Astrocyte (in vitro differentiated cells and primary cell): ENCODE results near the gene SHISAL2B. TPM values are rescaled to one million over a fixed set of nuclear protein-coding genes. Genes with fewer than 3 reads are reported as not detected.

Source experiments
- DNase-seq: peaks from one replicate; pipeline ENCODE4 v3.0.0-alpha.2; 2010; ENCODE audit warnings: low read depth
- FAIRE-seq: peaks from 2 replicates; lab custom pipeline; 2011; peaks lifted over from hg19 to GRCh38; lab: Jason Lieb, UNC
- H2AFZ ChIP-seq: 2 replicates; pipeline ENCODE4 v1.6.0; 2012; ENCODE audit warnings: low read depth, low read length, inconsistent platforms
- H3K27ac ChIP-seq: 2 replicates; pipeline ENCODE4 v1.5.1; 2011; ENCODE audit warnings: low read depth, low read length, inconsistent platforms
- H3K27me3 ChIP-seq: 2 replicates; pipeline ENCODE4 v1.6.0; 2011; ENCODE audit warnings: low read length, inconsistent platforms; ENCODE audit not compliant: insufficient read depth
- H3K36me3 ChIP-seq: 2 replicates; pipeline ENCODE4 v1.5.1; 2011; ENCODE audit warnings: low read length, inconsistent platforms; ENCODE audit not compliant: insufficient read depth
- H3K4me1 ChIP-seq: 2 replicates; pipeline ENCODE4 v1.5.1; 2011; ENCODE audit warnings: low read length, inconsistent platforms; ENCODE audit not compliant: insufficient read depth
- H3K4me2 ChIP-seq: 2 replicates; pipeline ENCODE4 v1.6.0; 2012; ENCODE audit warnings: low read length, inconsistent platforms
- H3K4me3 ChIP-seq: 2 replicates; pipeline ENCODE4 v1.5.1; 2011; ENCODE audit warnings: low read depth, mild to moderate bottlenecking, low read length, inconsistent platforms; ENCODE audit not compliant: insufficient read depth
- H3K79me2 ChIP-seq: 2 replicates; pipeline ENCODE4 v1.6.0; 2012; ENCODE audit warnings: mild to moderate bottlenecking, low read length, inconsistent platforms; ENCODE audit not compliant: insufficient read depth
- H3K9ac ChIP-seq: 2 replicates; pipeline ENCODE4 v1.6.0; 2012; ENCODE audit warnings: mild to moderate bottlenecking, low read length, inconsistent platforms
- H3K9me3 ChIP-seq: 2 replicates; pipeline ENCODE4 v1.5.1; 2012; ENCODE audit warnings: low read depth, mild to moderate bottlenecking, low read length, inconsistent platforms; ENCODE audit not compliant: insufficient read depth
- H4K20me1 ChIP-seq: 2 replicates; pipeline ENCODE4 v1.6.0; 2012; ENCODE audit warnings: low read length, inconsistent platforms; ENCODE audit not compliant: insufficient read depth
- H3K27ac Mint-ChIP-seq: one replicate; pipeline ENCODE4 v1.8.0; 2021; ENCODE audit warnings: mild to moderate bottlenecking, mixed read lengths; ENCODE audit not compliant: unreplicated experiment
- H3K27me3 Mint-ChIP-seq: one replicate; pipeline ENCODE4 v1.8.0; 2021; ENCODE audit warnings: low read depth, mixed read lengths; ENCODE audit not compliant: unreplicated experiment
- H3K36me3 Mint-ChIP-seq: one replicate; pipeline ENCODE4 v1.8.0; 2021; ENCODE audit warnings: low read depth, mixed read lengths; ENCODE audit not compliant: unreplicated experiment
- H3K4me1 Mint-ChIP-seq: one replicate; pipeline ENCODE4 v1.8.0; 2021; ENCODE audit warnings: low read depth, mixed read lengths; ENCODE audit not compliant: unreplicated experiment
- H3K4me3 Mint-ChIP-seq: one replicate; pipeline ENCODE4 v1.8.0; 2021; ENCODE audit warnings: mild to moderate bottlenecking, moderate library complexity, mixed read lengths; ENCODE audit not compliant: unreplicated experiment
- H3K9me3 Mint-ChIP-seq: one replicate; pipeline ENCODE4 v1.8.0; 2021; ENCODE audit warnings: mild to moderate bottlenecking, mixed read lengths; ENCODE audit not compliant: unreplicated experiment
- EZH2 ChIP-seq: IDR thresholded peaks from 2 replicates; pipeline ENCODE4 v1.6.1; 2012; ENCODE audit warnings: mild to moderate bottlenecking, low read length, inconsistent platforms; ENCODE audit not compliant: insufficient read depth
- total RNA-seq: library from RNA; stranded (reverse); gene quantifications from 2 replicates; pipeline ENCODE4 v1.2.1, GENCODE V29; 2021
- TF ChIP-seq, protein P1 (sequence below): IDR thresholded peaks from 2 replicates; pipeline ENCODE4 v1.5.1; 2011; ENCODE audit warnings: low read depth, mild to moderate bottlenecking, inconsistent platforms, low read length, moderate library complexity; ENCODE audit not compliant: insufficient read depth

The SHISAL2B gene
- total RNA-seq, 1 donor from 2014 or later, result not detected

DNA sequence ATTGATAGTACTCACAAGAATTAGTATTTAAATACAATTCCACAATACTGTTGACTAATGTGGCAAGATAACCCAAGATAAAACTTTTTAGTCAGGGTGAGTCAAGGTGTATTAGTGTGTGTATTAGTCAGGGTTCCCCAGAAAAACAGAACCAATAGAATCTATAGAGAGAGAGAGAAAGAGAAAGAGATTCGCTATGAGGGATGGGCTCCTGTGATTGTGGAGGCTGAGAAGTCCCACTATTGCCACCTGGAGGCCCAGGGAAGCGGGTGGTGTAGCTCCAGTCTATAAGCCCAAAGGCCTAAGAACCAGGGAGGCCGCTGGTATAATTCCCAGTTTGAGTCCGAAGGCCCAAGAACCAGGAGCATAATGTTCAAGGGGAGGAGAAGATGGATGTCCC is 10.0 kb upstream of the SHISAL2B start:
- H3K9me3 Mint-ChIP-seq, result no peaks in the 10 kb centered on the region
- H3K36me3 Mint-ChIP-seq, result no peaks in the 10 kb centered on the region
- no peak overlapping the region for H3K9ac ChIP-seq
- FAIRE-seq (no peak), DNase-seq (no peak)
- no peak overlapping the region for H3K27ac ChIP-seq
- H3K9me3 ChIP-seq, result no peaks in the 10 kb centered on the region
- H4K20me1 ChIP-seq, result no peaks in the 10 kb centered on the region
- H3K27me3 Mint-ChIP-seq, result peaks cover 8% of the 10 kb centered on the region
- no peaks in the 10 kb centered on the region for H3K4me1 Mint-ChIP-seq
- H3K36me3 ChIP-seq, result no peaks in the 10 kb centered on the region
- H3K4me3 ChIP-seq, result no peak overlapping the region
- H3K27ac Mint-ChIP-seq, result no peak overlapping the region
- no peak overlapping the region for H3K4me3 Mint-ChIP-seq
- no peak overlapping the region for H2AFZ ChIP-seq
- no peaks in the 10 kb centered on the region for H3K79me2 ChIP-seq
- TF ChIP-seq EZH2, result no peak
- TF ChIP-seq, protein P1, sequence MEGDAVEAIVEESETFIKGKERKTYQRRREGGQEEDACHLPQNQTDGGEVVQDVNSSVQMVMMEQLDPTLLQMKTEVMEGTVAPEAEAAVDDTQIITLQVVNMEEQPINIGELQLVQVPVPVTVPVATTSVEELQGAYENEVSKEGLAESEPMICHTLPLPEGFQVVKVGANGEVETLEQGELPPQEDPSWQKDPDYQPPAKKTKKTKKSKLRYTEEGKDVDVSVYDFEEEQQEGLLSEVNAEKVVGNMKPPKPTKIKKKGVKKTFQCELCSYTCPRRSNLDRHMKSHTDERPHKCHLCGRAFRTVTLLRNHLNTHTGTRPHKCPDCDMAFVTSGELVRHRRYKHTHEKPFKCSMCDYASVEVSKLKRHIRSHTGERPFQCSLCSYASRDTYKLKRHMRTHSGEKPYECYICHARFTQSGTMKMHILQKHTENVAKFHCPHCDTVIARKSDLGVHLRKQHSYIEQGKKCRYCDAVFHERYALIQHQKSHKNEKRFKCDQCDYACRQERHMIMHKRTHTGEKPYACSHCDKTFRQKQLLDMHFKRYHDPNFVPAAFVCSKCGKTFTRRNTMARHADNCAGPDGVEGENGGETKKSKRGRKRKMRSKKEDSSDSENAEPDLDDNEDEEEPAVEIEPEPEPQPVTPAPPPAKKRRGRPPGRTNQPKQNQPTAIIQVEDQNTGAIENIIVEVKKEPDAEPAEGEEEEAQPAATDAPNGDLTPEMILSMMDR, result no peak
- no peak overlapping the region for H3K4me2 ChIP-seq
- H3K27me3 ChIP-seq, result peaks cover 3% of the 10 kb centered on the region
- no peaks in the 10 kb centered on the region for H3K4me1 ChIP-seq

DNA sequence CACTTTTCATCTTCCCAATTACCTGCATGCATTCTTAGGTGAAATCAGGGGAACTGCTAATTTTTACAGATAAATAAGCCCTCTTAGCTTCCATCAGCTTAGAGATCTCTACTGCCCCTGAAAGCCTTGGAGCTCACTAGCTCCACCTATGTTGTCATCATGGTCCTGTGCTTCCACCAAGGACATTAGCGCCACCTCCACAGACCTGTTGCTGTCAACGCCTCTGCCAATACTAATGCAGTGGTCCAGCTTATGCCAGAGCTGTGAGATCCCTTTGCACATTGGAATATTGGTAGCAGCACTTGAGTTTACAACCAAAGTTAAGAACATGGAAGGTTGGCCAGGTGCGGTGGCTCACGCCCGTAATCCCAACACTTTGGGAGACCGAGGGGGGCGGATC is 7.7 kb upstream of the SHISAL2B start:
- Mint-ChIP-seq H3K27ac (no peak overlapping the region), H3K36me3 (no peaks in the 10 kb centered on the region), H3K4me3 (no peak overlapping the region), H3K4me1 (no peaks in the 10 kb centered on the region), H3K27me3 (peaks cover 16% of the 10 kb centered on the region), H3K9me3 (no peaks in the 10 kb centered on the region)
- Histone ChIP-seq H3K27me3 (peaks cover 11% of the 10 kb centered on the region), H2AFZ (no peak overlapping the region), H3K9me3 (no peaks in the 10 kb centered on the region), H3K4me3 (no peak overlapping the region), H3K4me2 (no peak overlapping the region), H3K9ac (no peak overlapping the region), H4K20me1 (no peaks in the 10 kb centered on the region), H3K4me1 (no peaks in the 10 kb centered on the region), H3K27ac (no peak overlapping the region), H3K79me2 (no peaks in the 10 kb centered on the region), H3K36me3 (no peaks in the 10 kb centered on the region)
- FAIRE-seq (no peak), DNase-seq (no peak)
- TF ChIP-seq EZH2, result no peak
- TF ChIP-seq, protein P1, result no peak

DNA sequence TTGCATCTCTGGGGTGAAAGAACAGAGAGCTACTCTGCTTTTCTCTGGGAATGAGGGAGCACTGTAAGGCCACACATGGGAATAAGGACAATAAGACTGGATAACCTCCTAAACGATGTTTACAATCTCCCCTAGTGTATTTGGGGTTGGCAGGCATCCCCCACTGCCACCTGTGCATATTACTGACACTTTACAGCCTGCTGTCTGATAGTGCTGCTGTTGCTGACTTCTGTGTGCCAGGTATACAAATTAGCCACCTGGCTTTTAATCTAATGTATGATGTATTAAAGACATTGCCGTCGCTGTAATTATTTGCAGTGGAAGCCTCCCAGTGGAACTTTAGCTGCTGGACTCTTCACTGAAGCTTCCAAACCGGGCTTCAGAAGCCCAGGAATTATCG is 4.4 kb upstream of the SHISAL2B start:
- DNase-seq (no peak), FAIRE-seq (no peak)
- H3K9ac ChIP-seq, result no peak overlapping the region
- no peaks in the 10 kb centered on the region for H3K36me3 Mint-ChIP-seq
- no peaks in the 10 kb centered on the region for H3K9me3 Mint-ChIP-seq
- peaks cover 7% of the 10 kb centered on the region for H3K4me1 ChIP-seq
- H3K27me3 Mint-ChIP-seq, result peaks cover 36% of the 10 kb centered on the region
- H2AFZ ChIP-seq, result no peak overlapping the region
- H3K27ac ChIP-seq, result no peak overlapping the region
- H3K4me1 Mint-ChIP-seq, result peaks cover 4% of the 10 kb centered on the region
- peaks cover 29% of the 10 kb centered on the region for H3K27me3 ChIP-seq
- H3K9me3 ChIP-seq, result no peaks in the 10 kb centered on the region
- no peak overlapping the region for H3K4me3 ChIP-seq
- TF ChIP-seq EZH2, result no peak
- TF ChIP-seq, protein P1, result no peak
- no peaks in the 10 kb centered on the region for H3K36me3 ChIP-seq
- no peak overlapping the region for H3K4me3 Mint-ChIP-seq
- no peaks in the 10 kb centered on the region for H3K79me2 ChIP-seq
- no peak overlapping the region for H3K27ac Mint-ChIP-seq
- no peak overlapping the region for H3K4me2 ChIP-seq
- no peaks in the 10 kb centered on the region for H4K20me1 ChIP-seq
